Panc1 (cell line): ENCODE results near the gene AHI1. TPM values are rescaled to one million over a fixed set of nuclear protein-coding genes. Genes with fewer than 3 reads are reported as not detected.

ENCODE experiments used
- ATAC-seq: fragments of 200-7000 bp; cut with Tn5 transposase; 2 replicates; pipeline ENCODE4 v1.9.1; 2020; ENCODE audit warnings: mild to moderate bottlenecking, moderate library complexity
- BruUV-seq: library from RNA; stranded (reverse); fragments of 400-500 nt; replicated peaks from 2 replicates; lab custom pipeline; 2021; lab: Mats Ljungman, UMichigan
- CTCF ChIA-PET: fragments of 300-600 bp; sonication (Branson Sonifier 250); formaldehyde crosslinking; loops from one replicate; lab custom pipeline; 2022; ENCODE audit warnings: antibody characterized with exemption; lab: Charles Lee
- POLR2A ChIA-PET: fragments of 300-600 bp; sonication (Branson Sonifier 250); formaldehyde crosslinking; loops from one replicate; lab custom pipeline; 2022; ENCODE audit warnings: antibody characterized with exemption; lab: Charles Lee
- DNase-seq: peaks from one replicate; pipeline ENCODE4 v3.0.0-alpha.2; 2010; ENCODE audit warnings: low read depth, low spot score
- H3K27ac ChIP-seq: 2 replicates; pipeline ENCODE4 v1.5.1; 2011; ENCODE audit warnings: mild to moderate bottlenecking, low read length, inconsistent platforms
- H3K27me3 ChIP-seq: fragments of 200-500 bp; sonication (Bioruptor generic); 2 replicates; pipeline ENCODE4 v1.6.0; 2014; ENCODE audit warnings: low read length, inconsistent platforms; ENCODE audit not compliant: control insufficient read depth, insufficient read depth
- H3K36me3 ChIP-seq: fragments of 200-500 bp; sonication (Bioruptor generic); 2 replicates; pipeline ENCODE4 v1.5.1; 2014; ENCODE audit warnings: inconsistent platforms, mild to moderate bottlenecking, low read length, moderate library complexity; ENCODE audit not compliant: control insufficient read depth, insufficient read depth
- H3K4me1 ChIP-seq: 2 replicates; pipeline ENCODE4 v1.5.1; 2011; ENCODE audit warnings: inconsistent platforms, mild to moderate bottlenecking, low read length, moderate library complexity; ENCODE audit not compliant: control insufficient read depth, insufficient read depth
- H3K4me3 ChIP-seq, 2 experiments: 2 replicates each; pipeline ENCODE4 v1.5.1; 2011 to 2012; ENCODE audit warnings: low read depth in 2 of 2, low read length in 2 of 2, mild to moderate bottlenecking in 2 of 2, inconsistent platforms in 1 of 2, moderate library complexity in 1 of 2
- H3K9me3 ChIP-seq: fragments of 200-500 bp; sonication (Bioruptor generic); 2 replicates; pipeline ENCODE4 v1.5.1; 2014; ENCODE audit warnings: low read depth, mild to moderate bottlenecking, inconsistent platforms, low read length, moderate library complexity; ENCODE audit not compliant: control insufficient read depth, insufficient read depth
- POLR2AphosphoS5 ChIP-seq: IDR thresholded peaks from 2 replicates; pipeline ENCODE4 v1.6.1; 2012; ENCODE audit warnings: mild to moderate bottlenecking, low read depth, low read length, moderate library complexity
- REST ChIP-seq, 2 experiments: IDR thresholded peaks; 2 replicates each; pipeline ENCODE4 v1.6.1; 2011 to 2012; ENCODE audit warnings: low read depth in 2 of 2, control low read depth in 1 of 2, low read length in 1 of 2, mild to moderate bottlenecking in 1 of 2, moderate library complexity in 1 of 2; ENCODE audit not compliant: insufficient read depth in 1 of 2
- SIN3A ChIP-seq: IDR thresholded peaks from 2 replicates; pipeline ENCODE4 v1.6.1; 2012; ENCODE audit warnings: low read depth, mild to moderate bottlenecking, low read length, moderate library complexity, borderline replicate concordance; ENCODE audit not compliant: insufficient read depth
- TCF7L2 ChIP-seq: IDR thresholded peaks from 2 replicates; pipeline ENCODE4 v1.6.1; 2011; ENCODE audit warnings: mild to moderate bottlenecking, low read depth, low read length, inconsistent platforms
- in situ Hi-C: cut with HindIII; loops from 2 replicates; pipeline ENCODE4 v1.10.0; 2016; ENCODE audit warnings: low sequenced_read_pairs, low pct_unique_long_range_greater_than_20kb
- intact Hi-C: fragments of 100-400 bp; cut with micrococcal nuclease; formaldehyde crosslinking; loops from one replicate; pipeline ENCODE4 v1.10.0; 2022; ENCODE audit not compliant: unreplicated experiment
- total RNA-seq: library from RNA; stranded (reverse); gene quantifications from one replicate; pipeline ENCODE4 v1.2.1, GENCODE V29; 2021; ENCODE audit not compliant: unreplicated experiment
- TF ChIP-seq, protein P1 (sequence below): fragments of 450-650 bp; IDR thresholded peaks from 2 replicates; pipeline ENCODE4 v1.5.1; 2017; ENCODE audit warnings: mild to moderate bottlenecking

AHI1 gene
- total RNA-seq, 1 experiment from 2014 or later, result 22.3 TPM

- DNase-seq (no peak), ATAC-seq (no peak)
- TF ChIP-seq, protein P1, sequence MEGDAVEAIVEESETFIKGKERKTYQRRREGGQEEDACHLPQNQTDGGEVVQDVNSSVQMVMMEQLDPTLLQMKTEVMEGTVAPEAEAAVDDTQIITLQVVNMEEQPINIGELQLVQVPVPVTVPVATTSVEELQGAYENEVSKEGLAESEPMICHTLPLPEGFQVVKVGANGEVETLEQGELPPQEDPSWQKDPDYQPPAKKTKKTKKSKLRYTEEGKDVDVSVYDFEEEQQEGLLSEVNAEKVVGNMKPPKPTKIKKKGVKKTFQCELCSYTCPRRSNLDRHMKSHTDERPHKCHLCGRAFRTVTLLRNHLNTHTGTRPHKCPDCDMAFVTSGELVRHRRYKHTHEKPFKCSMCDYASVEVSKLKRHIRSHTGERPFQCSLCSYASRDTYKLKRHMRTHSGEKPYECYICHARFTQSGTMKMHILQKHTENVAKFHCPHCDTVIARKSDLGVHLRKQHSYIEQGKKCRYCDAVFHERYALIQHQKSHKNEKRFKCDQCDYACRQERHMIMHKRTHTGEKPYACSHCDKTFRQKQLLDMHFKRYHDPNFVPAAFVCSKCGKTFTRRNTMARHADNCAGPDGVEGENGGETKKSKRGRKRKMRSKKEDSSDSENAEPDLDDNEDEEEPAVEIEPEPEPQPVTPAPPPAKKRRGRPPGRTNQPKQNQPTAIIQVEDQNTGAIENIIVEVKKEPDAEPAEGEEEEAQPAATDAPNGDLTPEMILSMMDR, result no peak
- TF ChIP-seq SIN3A (no peak), POLR2AphosphoS5 (no peak), REST (IDR thresholded peaks at IDR 0.05; ENCODE audit: insufficient read depth in 1 of 2, low read depth in 2 of 2, low read length in 1 of 2) (no peak), TCF7L2 (no peak)
- Histone ChIP-seq H3K9me3 (no peaks in the 10 kb centered on the region), H3K27ac (no peak overlapping the region), H3K4me3 (no peak overlapping the region), H3K27me3 (no peaks in the 10 kb centered on the region), H3K36me3 (no peaks in the 10 kb centered on the region; the same call in 1 of the 2 replicates), H3K4me1 (no peaks in the 10 kb centered on the region)
- ChIA-PET CTCF (no interaction called here), POLR2A (no interaction called here)
- BruUV-seq, result no TSS peak
- in situ Hi-C loops, result no loop called here
- intact Hi-C loops, result no loop called here
Measured at GRCh38 chr6:135314543-135314942, 183.0 kb downstream of the AHI1 start.

- Histone ChIP-seq H3K36me3 (no peaks in the 10 kb centered on the region; the same call in 1 of the 2 replicates), H3K27ac (no peak overlapping the region), H3K4me3 (no peak overlapping the region), H3K9me3 (no peaks in the 10 kb centered on the region), H3K27me3 (no peaks in the 10 kb centered on the region), H3K4me1 (no peaks in the 10 kb centered on the region)
- ChIA-PET CTCF (no interaction called here), POLR2A (no interaction called here)
- ATAC-seq (no peak), DNase-seq (no peak)
- intact Hi-C loops, result no loop called here
- in situ Hi-C loops, result no loop called here
- no TSS peak for BruUV-seq
- no peak for TF ChIP-seq SIN3A
- TF ChIP-seq TCF7L2, result no peak
- no peak for TF ChIP-seq REST (IDR thresholded peaks at IDR 0.05; ENCODE audit: insufficient read depth in 1 of 2, low read depth in 2 of 2, low read length in 1 of 2)
- TF ChIP-seq, protein P1, result no peak
- TF ChIP-seq POLR2AphosphoS5, result no peak
Measured at GRCh38 chr6:135311446-135312200, 185.9 kb downstream of the AHI1 start.
